Parathyroid adenoma (tissue), 2 donors: ENCODE measurements around the gene ATP5MG.
"Not testable (repeated sequence)": the region's sequence is repeated elsewhere in the genome, so short reads cannot be mapped to it uniquely, and the experiment has no call there.

ENCODE experiments used
- H2AFZ ChIP-seq: fragments of 300-600 bp; sonication (generic); one replicate; pipeline ENCODE4 v1.7.0; 2017; ENCODE audit warnings: antibody characterized with exemption, mild to moderate bottlenecking
- H3K27ac ChIP-seq: fragments of 300-600 bp; sonication (generic); one replicate; pipeline ENCODE4 v1.7.0; 2017
- H3K27me3 ChIP-seq: fragments of 300-600 bp; sonication (generic); one replicate; pipeline ENCODE4 v1.7.0; 2017; ENCODE audit warnings: low read length; ENCODE audit not compliant: control insufficient read depth, insufficient read depth
- H3K36me3 ChIP-seq: fragments of 300-600 bp; sonication (generic); one replicate; pipeline ENCODE4 v1.7.0; 2017; ENCODE audit warnings: low read length; ENCODE audit not compliant: control insufficient read depth, insufficient read depth
- H3K4me1 ChIP-seq: fragments of 300-600 bp; sonication (generic); one replicate; pipeline ENCODE4 v1.7.0; 2017; ENCODE audit warnings: control low read depth
- H3K4me2 ChIP-seq: fragments of 300-600 bp; sonication (generic); one replicate; pipeline ENCODE4 v1.7.0; 2017; ENCODE audit warnings: low read length
- H3K4me3 ChIP-seq: fragments of 300-600 bp; sonication (generic); one replicate; pipeline ENCODE4 v1.7.0; 2017; ENCODE audit warnings: low read depth, low read length
- H3K79me2 ChIP-seq: fragments of 300-600 bp; sonication (generic); one replicate; pipeline ENCODE4 v1.7.0; 2017; ENCODE audit warnings: control low read depth
- H3K9ac ChIP-seq: fragments of 300-600 bp; sonication (generic); one replicate; pipeline ENCODE4 v1.7.0; 2017; ENCODE audit warnings: mild to moderate bottlenecking
- H3K9me3 ChIP-seq: fragments of 300-600 bp; sonication (generic); one replicate; pipeline ENCODE4 v1.7.0; 2017; ENCODE audit warnings: low read length; ENCODE audit not compliant: control insufficient read depth
- CTCF ChIP-seq: fragments of 300-600 bp; sonication (generic); IDR thresholded peaks from one replicate; pipeline ENCODE4 v1.7.0; 2017; ENCODE audit warnings: antibody characterized with exemption, mild to moderate bottlenecking
- donor health status: primary hyperparathyroidism.

ATP5MG gene

DNA sequence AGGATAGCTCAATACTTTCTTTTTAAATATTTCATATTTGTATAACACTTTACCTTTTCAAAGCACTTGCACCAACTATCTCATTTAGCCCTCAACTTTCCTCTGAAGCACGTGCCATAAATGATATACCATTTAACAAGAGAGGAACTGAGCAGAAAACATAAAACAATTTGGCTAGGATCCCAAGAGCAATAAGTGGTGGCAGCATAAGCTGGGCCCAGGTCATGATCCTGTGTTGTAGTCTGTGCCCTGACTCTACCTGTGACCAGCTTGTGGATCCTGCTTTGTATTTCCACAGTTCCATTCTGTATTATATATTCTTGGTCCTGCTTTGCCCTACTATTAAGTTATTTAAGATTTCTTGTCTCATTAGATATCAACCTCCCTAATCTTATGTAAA is 11.5 kb downstream of the ATP5MG start:
- no peak overlapping the region for H3K27ac ChIP-seq
- no peak overlapping the region for H3K4me3 ChIP-seq
- H3K9ac ChIP-seq, result no peak overlapping the region
- no peaks in the 10 kb centered on the region for H3K27me3 ChIP-seq
- TF ChIP-seq CTCF, result no peak
- peaks cover 2% of the 10 kb centered on the region for H3K4me1 ChIP-seq
- no peaks in the 10 kb centered on the region for H3K36me3 ChIP-seq
- H2AFZ ChIP-seq, result no peak overlapping the region
- no peak overlapping the region for H3K4me2 ChIP-seq
- no peaks in the 10 kb centered on the region for H3K79me2 ChIP-seq
- no peaks in the 10 kb centered on the region for H3K9me3 ChIP-seq

DNA sequence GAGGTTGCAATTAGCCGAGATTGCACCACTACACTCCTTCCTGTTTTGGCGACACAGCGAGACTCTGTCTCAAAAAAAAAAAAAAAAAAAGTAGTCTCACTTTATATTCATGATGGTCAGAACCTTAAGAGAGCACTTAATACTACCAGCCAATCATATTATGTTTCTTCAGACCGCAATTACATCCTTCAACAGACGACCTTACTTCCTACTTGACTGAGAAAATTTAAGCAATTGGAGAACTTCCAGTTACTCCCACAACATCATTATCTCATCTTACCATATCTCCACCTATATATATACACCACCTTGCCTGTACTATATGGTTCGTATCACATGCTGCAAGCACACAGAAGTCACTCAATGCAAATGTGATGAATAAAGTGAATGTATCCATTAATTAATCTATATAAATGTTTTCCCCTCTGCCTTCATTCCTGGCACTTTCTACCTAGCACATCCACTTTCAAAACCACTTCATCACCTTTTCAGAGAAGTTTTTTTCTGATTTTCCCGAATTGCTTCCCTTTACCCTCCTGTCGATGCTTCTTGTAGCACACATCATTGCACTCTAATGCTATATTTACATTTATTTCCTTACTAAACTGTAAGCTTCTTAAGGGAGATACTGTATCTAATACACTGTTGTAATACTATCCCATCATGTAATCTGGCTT is 13.8 kb downstream of the ATP5MG start:
- H3K27ac ChIP-seq, result peak overlapping the region; percentile 4
- H3K4me2 ChIP-seq, result no peak overlapping the region
- H2AFZ ChIP-seq, result no peak overlapping the region
- no peak for TF ChIP-seq CTCF
- no peak overlapping the region for H3K9ac ChIP-seq
- H3K27me3 ChIP-seq, result no peaks in the 10 kb centered on the region
- H3K4me3 ChIP-seq, result no peak overlapping the region
- no peaks in the 10 kb centered on the region for H3K9me3 ChIP-seq
- H3K4me1 ChIP-seq, result peaks cover 2% of the 10 kb centered on the region
- H3K36me3 ChIP-seq, result no peaks in the 10 kb centered on the region
- no peaks in the 10 kb centered on the region for H3K79me2 ChIP-seq

DNA sequence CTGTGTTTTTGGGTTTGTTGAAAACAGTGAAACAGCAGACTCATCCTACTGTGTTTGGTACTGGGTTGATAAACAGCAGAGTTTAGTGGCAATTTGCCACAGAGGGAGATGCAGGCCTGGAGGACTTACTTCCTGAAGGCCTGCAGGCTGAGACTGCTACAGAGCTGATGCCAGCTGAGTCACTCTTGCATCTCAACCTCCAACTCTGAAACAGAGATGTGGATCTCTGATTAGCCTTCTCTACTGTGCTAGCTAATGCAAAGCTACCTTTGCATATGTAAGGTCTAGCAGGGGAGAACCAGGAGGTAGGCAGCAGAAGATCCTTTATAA is 14.3 kb downstream of the ATP5MG start:
- Histone ChIP-seq H3K9ac (no peak overlapping the region), H2AFZ (no peak overlapping the region), H3K27me3 (no peaks in the 10 kb centered on the region), H3K9me3 (no peaks in the 10 kb centered on the region), H3K4me3 (no peak overlapping the region), H3K27ac (peak overlapping the region; percentile 4), H3K79me2 (no peaks in the 10 kb centered on the region), H3K4me1 (peaks cover 2% of the 10 kb centered on the region), H3K36me3 (no peaks in the 10 kb centered on the region), H3K4me2 (no peak overlapping the region)
- TF ChIP-seq CTCF, result no peak

DNA sequence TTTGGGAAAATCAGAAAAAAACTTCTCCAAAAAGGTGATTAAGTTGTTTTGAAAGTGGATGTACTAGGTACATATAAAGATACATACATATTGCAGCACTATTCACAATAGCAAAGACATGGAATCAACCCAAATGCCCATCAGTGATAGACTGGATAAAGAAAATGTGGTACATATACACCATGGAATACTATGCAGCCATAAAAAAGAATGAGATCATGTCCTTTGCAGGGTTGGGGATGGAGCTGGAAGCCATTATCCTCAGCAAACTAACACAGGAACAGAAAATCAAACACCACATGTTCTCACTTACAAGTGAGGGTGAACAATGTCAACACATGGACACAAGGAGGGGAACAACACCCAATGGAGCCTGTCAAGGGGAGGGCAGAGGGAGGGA is 15.5 kb downstream of the ATP5MG start:
- not testable (repeated sequence) for H3K4me2 ChIP-seq, H3K4me3 ChIP-seq, H3K9ac ChIP-seq, H3K4me1 ChIP-seq, H3K36me3 ChIP-seq, H3K27me3 ChIP-seq, H3K27ac ChIP-seq, H2AFZ ChIP-seq, H3K79me2 ChIP-seq, H3K9me3 ChIP-seq

DNA sequence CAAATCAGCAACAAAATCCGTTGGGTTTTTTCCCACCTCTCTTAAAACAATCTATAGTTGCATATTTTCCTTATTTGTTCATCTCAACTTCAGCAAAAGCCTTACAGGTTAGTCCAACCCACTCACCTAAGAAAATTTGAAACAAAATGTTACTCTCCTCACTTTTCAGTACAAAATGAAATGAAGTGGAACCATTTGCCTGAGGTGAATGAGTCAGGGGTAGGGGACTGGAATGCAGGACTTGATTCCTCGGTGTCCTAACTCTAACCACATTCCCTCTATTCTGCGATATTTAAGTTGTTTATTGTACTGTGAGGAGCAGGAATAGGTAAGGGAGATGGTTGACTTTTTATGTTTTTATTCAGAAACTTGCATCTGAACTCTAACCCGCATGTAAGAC is 16.4 kb downstream of the ATP5MG start:
- Histone ChIP-seq H2AFZ (no peak overlapping the region), H3K9me3 (no peaks in the 10 kb centered on the region), H3K79me2 (no peaks in the 10 kb centered on the region), H3K27ac (no peak overlapping the region), H3K4me1 (peaks cover 2% of the 10 kb centered on the region), H3K4me2 (no peak overlapping the region), H3K9ac (no peak overlapping the region), H3K4me3 (no peak overlapping the region), H3K27me3 (no peaks in the 10 kb centered on the region), H3K36me3 (no peaks in the 10 kb centered on the region)
- TF ChIP-seq CTCF, result no peak
